K562 treated with DMSO at 1 percent for 12 hours (cell line): ENCODE measurements around the gene MET. TPM values are rescaled to one million over a fixed set of nuclear protein-coding genes. Genes with fewer than 3 reads are reported as not detected.

Source experiments
- total RNA-seq: library from RNA; unstranded; fragments of 300-600 nt; gene quantifications from 2 replicates; pipeline ENCODE4 v1.2.3, GENCODE V29; 2022; ENCODE audit not compliant: insufficient read depth

MET gene
- total RNA-seq: 0.40 and 5.1 TPM in 2 replicates

GRCh38 chr7:116671681-116672595 is at the start of gene MET:
MET (plus strand) TSS chr7:116672196; CDS start chr7:116699085, 26,889 bp downstream.

Other genes with a start within 250 kb of the MET start
- gene CAV2, start 172.5 kb upstream of the MET start, total RNA-seq: 14.0 and 25.3 TPM in 2 replicates
- 0.88 and 1.9 TPM in 2 replicates for gene CAV1, start 147.2 kb upstream of the MET start, total RNA-seq
- gene CAPZA2, start 190.4 kb downstream of the MET start, total RNA-seq: 37.5 and 60.8 TPM in 2 replicates